ENCODE data around the gene IPPK.
"Not testable (repeated sequence)": the region's sequence is repeated elsewhere in the genome, so short reads cannot be mapped to it uniquely, and the experiment has no call there.

The IPPK gene

GRCh38 chr9:92638621-92639101, 31.3 kb downstream of the IPPK start:
- no peak for DNase-seq (ENCODE audit: low read depth in 2 of 2)

GRCh38 chr9:92637886-92638620, 31.9 kb downstream of the IPPK start:
- no peak for DNase-seq (ENCODE audit: low read depth in 2 of 2)

GRCh38 chr9:92637326-92637725, 32.6 kb downstream of the IPPK start:
- DNase-seq (ENCODE audit: low read depth in 2 of 2) = no peak

GRCh38 chr9:92636627-92637026, 33.3 kb downstream of the IPPK start:
- no peak for DNase-seq (ENCODE audit: low read depth in 2 of 2)

GRCh38 chr9:92635760-92636159, 34.2 kb downstream of the IPPK start:
- DNase-seq (ENCODE audit: low read depth in 2 of 2) = no peak

GRCh38 chr9:92634712-92635605, 35.0 kb downstream of the IPPK start:
- peak; percentile 20 to 28 for DNase-seq (ENCODE audit: low read depth in 2 of 2)

- DNase-seq (ENCODE audit: low read depth in 2 of 2) = no peak
These were observed 36.2 kb downstream of the IPPK start for GRCh38 chr9:92633614-92634278.

GRCh38 chr9:92632641-92633040, 37.3 kb downstream of the IPPK start:
- DNase-seq (ENCODE audit: low read depth in 2 of 2) = no peak

GRCh38 chr9:92631452-92632343, 38.2 kb downstream of the IPPK start:
- no peak for DNase-seq (ENCODE audit: low read depth in 2 of 2)

- no peak for DNase-seq (ENCODE audit: low read depth in 2 of 2)
These were observed 42.3 kb downstream of the IPPK start for GRCh38 chr9:92627651-92628050.

GRCh38 chr9:92626484-92626883, 43.4 kb downstream of the IPPK start:
- DNase-seq (ENCODE audit: low read depth in 2 of 2) = no peak

GRCh38 chr9:92623936-92624335, 46.0 kb downstream of the IPPK start:
- not testable (repeated sequence) for DNase-seq (ENCODE audit: low read depth in 2 of 2)

GRCh38 chr9:92620845-92621244, 49.1 kb downstream of the IPPK start:
- no peak for DNase-seq (ENCODE audit: low read depth in 2 of 2)

GRCh38 chr9:92619601-92620300, 50.2 kb downstream of the IPPK start:
- no peak for DNase-seq (ENCODE audit: low read depth in 2 of 2)

GRCh38 chr9:92618633-92619225, 51.2 kb downstream of the IPPK start:
- DNase-seq (ENCODE audit: low read depth in 2 of 2) = no peak

- DNase-seq (ENCODE audit: low read depth in 2 of 2) = no peak
These were observed 51.9 kb downstream of the IPPK start for GRCh38 chr9:92617951-92618510.

GRCh38 chr9:92617195-92617813, 52.6 kb downstream of the IPPK start:
- DNase-seq (ENCODE audit: low read depth in 2 of 2) = no peak

- DNase-seq (ENCODE audit: low read depth in 2 of 2) = no peak
These were observed 53.2 kb downstream of the IPPK start for GRCh38 chr9:92616655-92617111.

- DNase-seq (ENCODE audit: low read depth in 2 of 2) = no peak
These were observed 53.7 kb downstream of the IPPK start for GRCh38 chr9:92616199-92616641.
